ENCODE results near the gene TEAD2.

GRCh38 chr19:49328741-49329140 lies 33.5 kb downstream of the TEAD2 start:
- TF ChIP-seq SUZ12 (IDR thresholded peaks at IDR 0.05; ENCODE audit: extremely low read depth, insufficient read depth, insufficient read length) (no peak), YY1 (IDR thresholded peaks at IDR 0.05; ENCODE audit: insufficient read depth, insufficient read length) (no peak), ZNF274 (IDR thresholded peaks at IDR 0.05; ENCODE audit: low read depth, low read length) (no peak)

Data from NT2/D1 (cell line).